Right atrium auricular region (tissue), 2 donors: ENCODE data around the gene GALNS. TPM values are rescaled to one million over a fixed set of nuclear protein-coding genes. Genes with fewer than 3 reads are reported as not detected.

Experiments
- DNase-seq: peaks from one replicate; pipeline ENCODE4 v3.0.0-alpha.2; 2019; ENCODE audit warnings: low spot score
- H3K27ac ChIP-seq, 2 donors: fragments of 200-600 bp; sonication (generic); 1 replicate in 1 of 2; 2 replicates in 1 of 2; pipeline ENCODE4 v1.5.1; 2016 to 2019
- H3K27me3 ChIP-seq, 2 donors: fragments of 200-600 bp; sonication (generic); one replicate each; pipeline versions ENCODE4 v1.5.1 to v1.6.0; 2017 to 2019
- H3K36me3 ChIP-seq: fragments of 200-600 bp; sonication (generic); one replicate; pipeline ENCODE4 v1.5.1; 2016
- H3K4me1 ChIP-seq, 2 donors: fragments of 200-600 bp; sonication (generic); one replicate each; pipeline versions ENCODE4 v1.5.1 to v1.6.0; 2017 to 2019
- H3K4me3 ChIP-seq, 2 donors: fragments of 200-600 bp; sonication (generic); 1 replicate in 1 of 2; 2 replicates in 1 of 2; pipeline ENCODE4 v1.5.1; 2017 to 2019; ENCODE audit warnings: mild to moderate bottlenecking in 1 of 2, moderate library complexity in 1 of 2
- H3K9me3 ChIP-seq, 2 donors: fragments of 200-600 bp; sonication (generic); one replicate each; pipeline ENCODE4 v1.5.1; 2019
- total RNA-seq, 2 donors: library from RNA; depleted of rRNA; stranded (reverse); fragments of >200 nt; gene quantifications; one replicate each; pipeline ENCODE4 v1.1.0, GENCODE V29; 2016
- TF ChIP-seq, protein P1 (sequence below), 2 donors: fragments of 200-600 bp; sonication (generic); IDR thresholded peaks; one replicate each; pipeline ENCODE4 v1.5.1; 2019; ENCODE audit warnings: antibody characterized with exemption in 2 of 2

Gene GALNS
- total RNA-seq, 2 donors from 2014 or later, result 12.6 to 18.8 TPM

DNA sequence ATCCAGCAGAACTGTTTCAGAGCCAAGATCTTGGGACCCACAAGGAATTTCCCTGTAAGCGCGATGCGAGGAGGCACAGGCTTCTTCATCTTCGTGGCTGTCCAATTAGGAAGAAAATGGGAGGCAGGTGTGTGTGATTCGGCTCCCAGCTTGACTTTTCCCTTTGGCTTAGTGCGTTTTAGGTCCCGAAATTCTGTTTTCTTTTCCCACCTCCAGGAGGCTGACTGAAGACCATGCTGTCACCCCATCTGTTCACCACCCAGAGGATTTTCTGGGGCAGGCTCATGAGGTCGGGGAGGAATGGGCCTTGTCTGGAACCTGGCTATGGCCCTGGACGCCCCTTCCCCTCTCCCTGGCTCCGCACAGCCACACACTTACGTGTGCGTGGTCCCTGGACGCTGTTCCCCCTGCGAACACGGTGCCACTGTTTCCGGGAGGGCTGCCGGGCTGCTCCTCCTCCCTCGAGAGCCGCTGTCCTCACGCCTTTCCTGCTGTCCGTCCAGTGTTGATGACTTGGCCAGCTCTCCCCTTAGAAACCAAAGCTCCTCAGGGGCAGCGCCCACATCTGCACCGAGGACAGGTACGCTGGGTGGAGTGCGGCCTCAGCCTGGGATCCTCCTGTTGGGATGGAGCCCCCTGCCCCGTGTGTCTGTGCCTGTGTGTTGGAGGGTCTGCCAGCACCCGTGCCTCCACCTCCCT is 12.4 kb upstream of the GALNS start:
- DNase-seq, result no peak
- Histone ChIP-seq H3K27me3 (no peaks in the 10 kb centered on the region), H3K27ac (no peak overlapping the region), H3K9me3 (no peaks in the 10 kb centered on the region), H3K4me3 (no peak overlapping the region), H3K36me3 (no peaks in the 10 kb centered on the region), H3K4me1 (peaks cover 0 to 10% of the 10 kb centered on the region in 2 donors)
- TF ChIP-seq, protein P1, sequence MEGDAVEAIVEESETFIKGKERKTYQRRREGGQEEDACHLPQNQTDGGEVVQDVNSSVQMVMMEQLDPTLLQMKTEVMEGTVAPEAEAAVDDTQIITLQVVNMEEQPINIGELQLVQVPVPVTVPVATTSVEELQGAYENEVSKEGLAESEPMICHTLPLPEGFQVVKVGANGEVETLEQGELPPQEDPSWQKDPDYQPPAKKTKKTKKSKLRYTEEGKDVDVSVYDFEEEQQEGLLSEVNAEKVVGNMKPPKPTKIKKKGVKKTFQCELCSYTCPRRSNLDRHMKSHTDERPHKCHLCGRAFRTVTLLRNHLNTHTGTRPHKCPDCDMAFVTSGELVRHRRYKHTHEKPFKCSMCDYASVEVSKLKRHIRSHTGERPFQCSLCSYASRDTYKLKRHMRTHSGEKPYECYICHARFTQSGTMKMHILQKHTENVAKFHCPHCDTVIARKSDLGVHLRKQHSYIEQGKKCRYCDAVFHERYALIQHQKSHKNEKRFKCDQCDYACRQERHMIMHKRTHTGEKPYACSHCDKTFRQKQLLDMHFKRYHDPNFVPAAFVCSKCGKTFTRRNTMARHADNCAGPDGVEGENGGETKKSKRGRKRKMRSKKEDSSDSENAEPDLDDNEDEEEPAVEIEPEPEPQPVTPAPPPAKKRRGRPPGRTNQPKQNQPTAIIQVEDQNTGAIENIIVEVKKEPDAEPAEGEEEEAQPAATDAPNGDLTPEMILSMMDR (IDR thresholded peaks at IDR 0.05), result no peak

- H3K27ac ChIP-seq, result no peak overlapping the region
- TF ChIP-seq, protein P1 (IDR thresholded peaks at IDR 0.05), result no peak
- H3K36me3 ChIP-seq, result peaks cover 2% of the 10 kb centered on the region
- DNase-seq, result no peak
- H3K9me3 ChIP-seq, result no peaks in the 10 kb centered on the region
- H3K4me3 ChIP-seq, result no peak overlapping the region
- peaks cover 0 to 10% of the 10 kb centered on the region in 2 donors for H3K4me1 ChIP-seq
- H3K27me3 ChIP-seq, result no peaks in the 10 kb centered on the region
Observed at GRCh38 chr16:88867581-88868246, 11.0 kb upstream of the GALNS start.

- Histone ChIP-seq H3K4me3 (no peak within 1 kb of the TSS), H3K27ac (no peak within 1 kb of the TSS), H3K27me3 (no peaks in the 10 kb centered on the region), H3K9me3 (no peaks in the 10 kb centered on the region), H3K4me1 (peaks cover 0 to 7% of the 10 kb centered on the region in 2 donors), H3K36me3 (peaks cover 16% of the 10 kb centered on the region)
- DNase-seq, result no peak
- TF ChIP-seq, protein P1 (IDR thresholded peaks at IDR 0.05), result no peak
Observed at GRCh38 chr16:88866151-88866920, 9.6 kb upstream of the GALNS start, which contains the start of gene PABPN1L. PABPN1L (minus strand) TSS chr16:88866660; CDS start chr16:88866606, 54 bp downstream.

GRCh38 chr16:88865742-88866141 is 9.0 kb upstream of the GALNS start:
- no peak for DNase-seq
- peaks cover 22% of the 10 kb centered on the region for H3K36me3 ChIP-seq
- TF ChIP-seq, protein P1 (IDR thresholded peaks at IDR 0.05), result no peak
- no peaks in the 10 kb centered on the region for H3K27me3 ChIP-seq
- H3K9me3 ChIP-seq, result no peaks in the 10 kb centered on the region
- H3K27ac ChIP-seq, result no peak overlapping the region
- H3K4me3 ChIP-seq, result no peak overlapping the region
- H3K4me1 ChIP-seq, result peaks cover 0 to under 1% of the 10 kb centered on the region in 2 donors

- DNase-seq, result no peak
- no peaks in the 10 kb centered on the region for H3K27me3 ChIP-seq
- TF ChIP-seq, protein P1 (IDR thresholded peaks at IDR 0.05), result no peak
Observed at GRCh38 chr16:88865310-88865709, 8.6 kb upstream of the GALNS start.

More at GRCh38 chr16:88865310-88865709, 8.6 kb upstream of the GALNS start:
- no peak overlapping the region for H3K27ac ChIP-seq
- H3K4me3 ChIP-seq, result no peak overlapping the region
- H3K36me3 ChIP-seq, result peaks cover 26% of the 10 kb centered on the region
- H3K9me3 ChIP-seq, result no peaks in the 10 kb centered on the region
- H3K4me1 ChIP-seq, result no peaks in the 10 kb centered on the region
